Common myeloid progenitor, CD34-positive (primary cell): ENCODE measurements around the gene CST9L.

Experiments used
- CTCF ChIA-PET: fragments of 350-600 bp; sonication (Branson Sonifier 250); formaldehyde crosslinking; loops from one replicate; lab custom pipeline; 2021; ENCODE audit warnings: antibody characterized with exemption; lab: Charles Lee
- POLR2A ChIA-PET: fragments of 350-600 bp; sonication (Branson Sonifier 250); formaldehyde crosslinking; loops from one replicate; lab custom pipeline; 2021; ENCODE audit warnings: antibody characterized with exemption; lab: Charles Lee
- DNase-seq, 3 donors: peaks; one replicate each; pipeline versions ENCODE4 v3.0.0 to v3.0.0-alpha.2; 2013
- H3K27ac ChIP-seq, 2 experiments: 1 replicate in 1 of 2; 2 replicates in 1 of 2; pipeline ENCODE4 v1.7.0; 2013; ENCODE audit warnings: inconsistent platforms in 2 of 2, low read length in 2 of 2, mild to moderate bottlenecking in 2 of 2, low read depth in 1 of 2, moderate library complexity in 1 of 2; ENCODE audit not compliant: severe bottlenecking in 2 of 2, insufficient read depth in 1 of 2, poor library complexity in 1 of 2
- H3K27me3 ChIP-seq, 5 experiments: replicated peaks in 2 of 5; 1 replicate in 3 of 5; 2 replicates in 2 of 5; pipeline versions ENCODE4 v1.6.1 to v1.7.0; 2013; ENCODE audit warnings: low read length in 4 of 5, mild to moderate bottlenecking in 2 of 5, moderate library complexity in 2 of 5, inconsistent platforms in 1 of 5; ENCODE audit not compliant: insufficient read depth in 5 of 5, control insufficient read depth in 4 of 5
- H3K36me3 ChIP-seq, 4 experiments: 1 replicate in 2 of 4; 2 replicates in 2 of 4; pipeline versions ENCODE4 v1.6.1 to v1.7.0; 2013; ENCODE audit warnings: low read length in 3 of 4, control low read depth in 1 of 4, mild to moderate bottlenecking in 1 of 4; ENCODE audit not compliant: control insufficient read depth in 4 of 4, insufficient read depth in 4 of 4
- H3K4me1 ChIP-seq, 4 experiments: 1 replicate in 3 of 4; 2 replicates in 1 of 4; pipeline versions ENCODE4 v1.6.1 to v1.7.1; 2013; ENCODE audit warnings: low read length in 3 of 4, mild to moderate bottlenecking in 3 of 4, control low read depth in 1 of 4, inconsistent platforms in 1 of 4, moderate library complexity in 1 of 4; ENCODE audit not compliant: control insufficient read depth in 4 of 4, insufficient read depth in 4 of 4; ENCODE audit errors: control extremely low read depth in 1 of 4
- H3K4me3 ChIP-seq, 7 experiments: 1 replicate in 4 of 7; 2 replicates in 3 of 7; pipeline versions ENCODE4 v1.5.1 to v1.7.0; 2013; ENCODE audit warnings: mild to moderate bottlenecking in 7 of 7, low read length in 6 of 7, moderate library complexity in 6 of 7, inconsistent platforms in 2 of 7, low read depth in 2 of 7, control low read depth in 1 of 7; ENCODE audit not compliant: insufficient read depth in 4 of 7, control insufficient read depth in 1 of 7; ENCODE audit errors: extremely low read depth in 1 of 7
- H3K9me3 ChIP-seq, 5 experiments: 1 replicate in 4 of 5; 2 replicates in 1 of 5; pipeline versions ENCODE4 v1.6.1 to v1.7.1; 2013; ENCODE audit warnings: low read length in 4 of 5, mild to moderate bottlenecking in 2 of 5, inconsistent platforms in 1 of 5, low read depth in 1 of 5, moderate library complexity in 1 of 5; ENCODE audit not compliant: control insufficient read depth in 4 of 5, insufficient read depth in 2 of 5; ENCODE audit errors: control extremely low read depth in 1 of 5
- WGBS: methylation state at CpG from one replicate; pipeline ENCODE4 v1.1.5; 2013; ENCODE audit not compliant: insufficient coverage; 5-methylcytosine and 5-hydroxymethylcytosine counted together

CST9L gene

GRCh38 chr20:23528867-23529431, 39.3 kb downstream of the CST9L start:
- H3K27ac ChIP-seq: no peak overlapping the region
- DNase-seq: no peak
- H3K4me1 ChIP-seq: no peaks in the 10 kb centered on the region
- no peaks in the 10 kb centered on the region for H3K27me3 ChIP-seq
- H3K4me3 ChIP-seq: no peak overlapping the region
- H3K9me3 ChIP-seq: peaks cover 0 to 8% (median 3%) of the 10 kb centered on the region in 5 experiments
- no peaks in the 10 kb centered on the region for H3K36me3 ChIP-seq
- ChIA-PET POLR2A (no interaction called here), CTCF (no interaction called here)
- 100% methylated on average over 1 of the region's 1 CpG for WGBS

DNA sequence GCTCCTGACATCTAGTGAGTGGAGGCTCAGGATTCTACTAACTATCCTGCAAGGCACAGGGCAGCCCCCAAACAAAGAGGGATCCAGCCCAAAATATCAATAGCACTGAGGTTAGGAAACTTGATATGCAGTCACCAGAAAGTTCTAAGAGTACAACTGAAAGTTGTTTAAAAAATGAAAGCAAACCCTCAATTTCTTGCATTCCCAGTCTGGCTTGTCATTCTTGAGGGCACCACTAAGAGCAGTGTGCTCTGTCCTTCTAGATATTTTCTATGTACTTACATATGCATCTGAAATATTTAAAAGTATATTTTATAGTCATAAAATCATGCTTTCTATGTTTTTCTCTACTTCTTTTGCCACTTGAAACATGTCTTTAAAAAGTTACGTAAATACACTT, 41.4 kb downstream of the CST9L start:
- 100% methylated on average over 1 of the region's 1 CpG for WGBS
- POLR2A ChIA-PET: no interaction called here

GRCh38 chr20:23524146-23524545, 44.1 kb downstream of the CST9L start:
- ChIA-PET CTCF (no interaction called here), POLR2A (no interaction called here)
- WGBS: 95% methylated on average over 10 of the region's 10 CpGs
- Histone ChIP-seq H3K4me3 (no peak overlapping the region), H3K9me3 (peaks cover 0 to 6% (median 3%) of the 10 kb centered on the region in 5 experiments), H3K4me1 (no peaks in the 10 kb centered on the region), H3K27me3 (no peaks in the 10 kb centered on the region), H3K27ac (no peak overlapping the region), H3K36me3 (no peaks in the 10 kb centered on the region)
- no peak for DNase-seq

More for the DNA sequence above, 41.4 kb downstream of the CST9L start:
- Histone ChIP-seq H3K9me3 (peaks cover 0 to 8% (median 3%) of the 10 kb centered on the region in 5 experiments), H3K27ac (no peak overlapping the region), H3K4me1 (no peaks in the 10 kb centered on the region), H3K4me3 (no peak overlapping the region), H3K27me3 (no peaks in the 10 kb centered on the region), H3K36me3 (no peaks in the 10 kb centered on the region)
- no peak for DNase-seq
- CTCF ChIA-PET: no interaction called here

GRCh38 chr20:23520185-23520584, 48.1 kb downstream of the CST9L start:
- ChIA-PET POLR2A (no interaction called here), CTCF (no interaction called here)
- no peaks in the 10 kb centered on the region for H3K36me3 ChIP-seq
- H3K4me1 ChIP-seq: no peaks in the 10 kb centered on the region
- no peaks in the 10 kb centered on the region for H3K9me3 ChIP-seq
- no peak overlapping the region for H3K27ac ChIP-seq
- peaks cover 0 to 1% (median 0%) of the 10 kb centered on the region in 5 experiments for H3K27me3 ChIP-seq
- no peak for DNase-seq
- no peak overlapping the region for H3K4me3 ChIP-seq
- WGBS: 90% methylated on average over 2 of the region's 2 CpGs

DNA sequence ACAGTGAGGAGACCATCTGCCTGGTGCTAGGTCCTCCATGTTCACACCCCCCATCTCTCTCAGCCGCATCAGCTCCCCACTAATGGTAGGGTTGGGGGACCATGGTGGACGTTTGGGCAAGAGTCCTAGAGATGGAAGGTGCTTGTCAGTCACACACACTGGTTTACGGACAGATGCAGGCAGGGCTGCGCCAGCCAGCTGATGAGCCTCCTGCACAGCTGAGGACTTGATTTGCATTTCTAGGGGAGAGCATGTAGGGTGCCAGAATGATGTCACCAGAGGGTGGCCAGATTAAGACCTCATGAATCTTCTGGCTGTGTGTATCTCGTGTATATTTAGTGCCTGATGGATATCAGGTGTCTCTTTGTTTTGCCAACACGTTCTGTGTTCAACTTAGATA, 48.7 kb downstream of the CST9L start:
- peaks cover 0 to 1% (median 0%) of the 10 kb centered on the region in 5 experiments for H3K27me3 ChIP-seq
- no peaks in the 10 kb centered on the region for H3K4me1 ChIP-seq
- no peaks in the 10 kb centered on the region for H3K36me3 ChIP-seq
- CTCF ChIA-PET: no interaction called here
- no peak overlapping the region for H3K4me3 ChIP-seq
- 96% methylated on average over 4 of the region's 6 CpGs for WGBS
- no peak overlapping the region for H3K27ac ChIP-seq
- no peaks in the 10 kb centered on the region for H3K9me3 ChIP-seq
- DNase-seq: no peak
- POLR2A ChIA-PET: no interaction called here

DNA sequence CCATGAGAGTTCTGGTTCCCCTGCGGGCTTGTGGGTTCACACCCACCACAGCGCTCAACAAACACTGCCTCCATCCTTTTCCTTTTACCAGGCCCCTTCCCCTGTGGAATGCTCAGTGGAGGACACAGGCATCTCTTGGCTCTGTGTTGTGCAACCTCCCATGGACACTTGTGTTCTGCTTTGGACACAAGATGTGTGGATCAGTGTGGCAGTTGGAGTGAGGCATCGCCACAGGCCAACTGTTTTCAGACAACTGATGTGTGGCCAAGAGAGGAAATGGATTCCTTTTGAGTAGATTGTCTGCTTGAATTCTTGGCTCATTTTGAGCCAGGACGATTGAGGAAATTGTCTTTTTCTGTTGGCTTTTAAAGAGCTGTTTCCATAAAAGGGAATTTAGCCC, 50.6 kb downstream of the CST9L start:
- Histone ChIP-seq H3K9me3 (no peaks in the 10 kb centered on the region), H3K4me1 (no peaks in the 10 kb centered on the region), H3K36me3 (no peaks in the 10 kb centered on the region), H3K27ac (no peak overlapping the region), H3K4me3 (no peak overlapping the region), H3K27me3 (peaks cover 0 to 1% (median 0%) of the 10 kb centered on the region in 5 experiments)
- POLR2A ChIA-PET: no interaction called here
- no peak for DNase-seq
- CTCF ChIA-PET: interaction anchor here (1.0 kb wide), 1 partner anchor 31 kb away, joined by 3 read pairs; no protein-coding TSS in a partner anchor
- 100% methylated on average over 3 of the region's 4 CpGs for WGBS

GRCh38 chr20:23515250-23515939, 52.9 kb downstream of the CST9L start:
- Histone ChIP-seq H3K4me3 (no peak overlapping the region), H3K36me3 (no peaks in the 10 kb centered on the region), H3K9me3 (no peaks in the 10 kb centered on the region), H3K4me1 (no peaks in the 10 kb centered on the region), H3K27me3 (peaks cover 0 to 1% (median 0%) of the 10 kb centered on the region in 5 experiments), H3K27ac (no peak overlapping the region)
- DNase-seq: no peak
- WGBS: 100% methylated on average over 1 of the region's 5 CpGs
- ChIA-PET CTCF (no interaction called here), POLR2A (no interaction called here)
